HL-60 (cell line): ENCODE results near the gene CALML6.
"Not testable (repeated sequence)": the region's sequence is repeated elsewhere in the genome, so short reads cannot be mapped to it uniquely, and the experiment has no call there.

Experiments used
- DNase-seq, 2 experiments: peaks; one replicate each; pipeline ENCODE4 v3.0.0-alpha.2; 2010 to 2020; ENCODE audit warnings: low read depth in 1 of 2, low spot score in 1 of 2
- H3K27ac ChIP-seq: fragments of 250-450 bp; sonication (Bioruptor Pico); replicated peaks from 2 replicates; pipeline ENCODE4 v1.5.1; 2020; ENCODE audit warnings: mild to moderate bottlenecking, moderate library complexity
- H3K27me3 ChIP-seq: fragments of 250-450 bp; sonication (Bioruptor Pico); 2 replicates; pipeline ENCODE4 v1.5.1; 2021; ENCODE audit warnings: mild to moderate bottlenecking, moderate library complexity; ENCODE audit not compliant: insufficient read depth, poor library complexity, severe bottlenecking
- H3K4me3 ChIP-seq: replicated peaks from 2 replicates; pipeline ENCODE4 v1.5.1; 2011; ENCODE audit warnings: mild to moderate bottlenecking, control low read depth, low read length; ENCODE audit not compliant: insufficient read depth
- GABPA ChIP-seq: IDR thresholded peaks from 2 replicates; pipeline ENCODE4 v1.6.1; 2012; ENCODE audit warnings: low read depth
- POLR2AphosphoS5 ChIP-seq: IDR thresholded peaks from 2 replicates; pipeline ENCODE4 v1.6.1; 2012; ENCODE audit warnings: low read depth
- SPI1 ChIP-seq: IDR thresholded peaks from 2 replicates; pipeline ENCODE4 v1.6.1; 2012; ENCODE audit warnings: low read depth, mild to moderate bottlenecking, borderline replicate concordance
- TF ChIP-seq, protein P1 (sequence below): IDR thresholded peaks from one replicate; pipeline ENCODE4 v1.5.1; 2011; ENCODE audit warnings: low read length, control low read depth, inconsistent platforms; ENCODE audit not compliant: insufficient read depth
- TF ChIP-seq, protein P2 (sequence below): IDR thresholded peaks from 2 replicates; pipeline ENCODE4 v1.6.1; 2012; ENCODE audit warnings: low read depth; ENCODE audit not compliant: insufficient replicate concordance

CALML6 gene

DNA sequence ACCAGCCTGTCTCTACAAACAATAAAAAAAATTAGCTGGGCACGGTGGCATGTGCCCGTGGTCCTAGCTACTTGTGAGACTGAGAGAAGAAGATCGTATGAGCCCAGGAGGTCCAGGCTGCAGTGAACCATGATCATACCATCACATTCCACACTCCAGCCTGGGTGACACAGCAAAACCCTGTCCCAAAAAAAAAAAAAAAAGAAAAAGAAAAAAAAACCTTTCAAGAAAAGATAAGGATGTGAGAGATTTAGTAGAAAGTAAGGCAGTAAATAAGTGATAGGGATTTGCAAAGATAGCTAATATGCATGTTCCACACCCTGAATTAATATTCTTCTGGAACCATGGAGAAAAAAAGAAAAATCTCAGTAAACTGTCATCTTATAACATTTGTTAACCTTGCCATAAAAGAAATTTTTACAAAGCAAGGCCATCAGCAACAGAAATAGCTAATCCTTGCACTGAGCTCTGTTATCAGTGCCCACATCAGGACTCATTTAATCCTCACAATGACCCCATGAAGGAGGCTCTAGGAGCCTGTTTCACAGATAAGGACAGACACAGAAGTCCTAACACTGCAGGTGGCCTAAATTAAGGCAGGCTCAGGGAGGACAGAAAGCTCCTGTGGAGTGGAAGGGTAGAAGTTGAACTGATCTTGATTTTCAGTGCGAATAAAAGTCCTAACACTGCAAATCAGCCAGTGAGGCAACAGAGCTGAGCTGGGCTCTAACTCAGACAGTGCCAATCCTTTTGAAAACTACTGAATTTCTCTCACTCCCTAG is 31.8 kb upstream of the CALML6 start:
- no peak for DNase-seq
- no peaks in the 10 kb centered on the region for H3K27me3 ChIP-seq
- no peak overlapping the region for H3K4me3 ChIP-seq
- TF ChIP-seq GABPA (no peak), SPI1 (no peak), POLR2AphosphoS5 (no peak)
- TF ChIP-seq, protein P1, sequence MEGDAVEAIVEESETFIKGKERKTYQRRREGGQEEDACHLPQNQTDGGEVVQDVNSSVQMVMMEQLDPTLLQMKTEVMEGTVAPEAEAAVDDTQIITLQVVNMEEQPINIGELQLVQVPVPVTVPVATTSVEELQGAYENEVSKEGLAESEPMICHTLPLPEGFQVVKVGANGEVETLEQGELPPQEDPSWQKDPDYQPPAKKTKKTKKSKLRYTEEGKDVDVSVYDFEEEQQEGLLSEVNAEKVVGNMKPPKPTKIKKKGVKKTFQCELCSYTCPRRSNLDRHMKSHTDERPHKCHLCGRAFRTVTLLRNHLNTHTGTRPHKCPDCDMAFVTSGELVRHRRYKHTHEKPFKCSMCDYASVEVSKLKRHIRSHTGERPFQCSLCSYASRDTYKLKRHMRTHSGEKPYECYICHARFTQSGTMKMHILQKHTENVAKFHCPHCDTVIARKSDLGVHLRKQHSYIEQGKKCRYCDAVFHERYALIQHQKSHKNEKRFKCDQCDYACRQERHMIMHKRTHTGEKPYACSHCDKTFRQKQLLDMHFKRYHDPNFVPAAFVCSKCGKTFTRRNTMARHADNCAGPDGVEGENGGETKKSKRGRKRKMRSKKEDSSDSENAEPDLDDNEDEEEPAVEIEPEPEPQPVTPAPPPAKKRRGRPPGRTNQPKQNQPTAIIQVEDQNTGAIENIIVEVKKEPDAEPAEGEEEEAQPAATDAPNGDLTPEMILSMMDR, result no peak
- TF ChIP-seq, protein P2, sequence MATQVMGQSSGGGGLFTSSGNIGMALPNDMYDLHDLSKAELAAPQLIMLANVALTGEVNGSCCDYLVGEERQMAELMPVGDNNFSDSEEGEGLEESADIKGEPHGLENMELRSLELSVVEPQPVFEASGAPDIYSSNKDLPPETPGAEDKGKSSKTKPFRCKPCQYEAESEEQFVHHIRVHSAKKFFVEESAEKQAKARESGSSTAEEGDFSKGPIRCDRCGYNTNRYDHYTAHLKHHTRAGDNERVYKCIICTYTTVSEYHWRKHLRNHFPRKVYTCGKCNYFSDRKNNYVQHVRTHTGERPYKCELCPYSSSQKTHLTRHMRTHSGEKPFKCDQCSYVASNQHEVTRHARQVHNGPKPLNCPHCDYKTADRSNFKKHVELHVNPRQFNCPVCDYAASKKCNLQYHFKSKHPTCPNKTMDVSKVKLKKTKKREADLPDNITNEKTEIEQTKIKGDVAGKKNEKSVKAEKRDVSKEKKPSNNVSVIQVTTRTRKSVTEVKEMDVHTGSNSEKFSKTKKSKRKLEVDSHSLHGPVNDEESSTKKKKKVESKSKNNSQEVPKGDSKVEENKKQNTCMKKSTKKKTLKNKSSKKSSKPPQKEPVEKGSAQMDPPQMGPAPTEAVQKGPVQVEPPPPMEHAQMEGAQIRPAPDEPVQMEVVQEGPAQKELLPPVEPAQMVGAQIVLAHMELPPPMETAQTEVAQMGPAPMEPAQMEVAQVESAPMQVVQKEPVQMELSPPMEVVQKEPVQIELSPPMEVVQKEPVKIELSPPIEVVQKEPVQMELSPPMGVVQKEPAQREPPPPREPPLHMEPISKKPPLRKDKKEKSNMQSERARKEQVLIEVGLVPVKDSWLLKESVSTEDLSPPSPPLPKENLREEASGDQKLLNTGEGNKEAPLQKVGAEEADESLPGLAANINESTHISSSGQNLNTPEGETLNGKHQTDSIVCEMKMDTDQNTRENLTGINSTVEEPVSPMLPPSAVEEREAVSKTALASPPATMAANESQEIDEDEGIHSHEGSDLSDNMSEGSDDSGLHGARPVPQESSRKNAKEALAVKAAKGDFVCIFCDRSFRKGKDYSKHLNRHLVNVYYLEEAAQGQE, result no peak
- no peak overlapping the region for H3K27ac ChIP-seq

DNA sequence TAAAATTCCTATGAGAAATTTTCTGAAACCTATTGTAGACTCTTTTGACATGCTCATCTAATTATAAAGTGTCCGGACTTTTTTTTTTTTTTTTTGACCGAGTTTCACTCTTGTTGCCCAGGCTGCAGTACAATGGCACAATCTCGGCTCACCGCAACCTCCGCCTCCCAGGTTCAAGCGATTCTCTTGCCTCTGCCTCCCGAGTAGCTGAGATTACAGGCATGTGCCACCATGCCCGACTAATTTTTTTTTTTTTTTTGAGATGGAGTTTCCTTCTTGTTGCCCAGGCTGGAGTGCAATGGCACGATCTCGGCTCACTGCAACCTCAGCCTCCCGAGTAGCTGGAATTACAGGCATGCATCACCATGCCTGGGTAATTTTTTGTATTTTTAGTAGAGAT is 31.2 kb upstream of the CALML6 start:
- not testable (repeated sequence) for H3K27ac ChIP-seq, H3K4me3 ChIP-seq, H3K27me3 ChIP-seq, DNase-seq

DNA sequence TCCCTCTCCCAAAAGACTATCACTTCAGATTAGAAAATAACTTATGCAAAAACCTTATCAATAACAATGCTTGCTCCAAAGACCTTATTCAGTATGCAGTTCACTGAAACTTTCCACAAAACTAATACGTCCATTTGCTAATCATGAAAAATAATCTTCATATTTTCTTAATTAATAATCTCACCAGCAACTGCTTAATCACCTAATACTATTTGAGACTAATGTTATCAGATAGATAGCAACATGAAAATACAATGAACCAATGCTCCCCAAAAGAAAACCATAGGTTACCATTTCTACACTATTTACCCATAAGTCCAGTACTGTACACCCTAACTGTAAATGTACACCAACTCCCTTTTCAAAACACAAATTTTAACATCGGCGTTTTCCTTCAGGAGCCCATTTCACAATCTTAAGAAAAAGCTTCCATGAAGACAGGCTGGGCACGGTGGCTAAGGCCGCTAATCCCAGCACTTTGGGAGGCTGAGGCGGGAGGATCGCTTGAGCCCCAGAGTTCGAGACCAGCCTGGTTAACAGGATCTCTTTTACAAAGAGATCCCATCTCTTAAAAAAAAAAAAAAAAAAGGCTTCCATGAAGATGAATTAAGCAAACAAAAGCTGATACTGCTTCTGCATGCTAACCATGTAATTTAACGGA is 25.8 kb upstream of the CALML6 start:
- no peak for DNase-seq
- Histone ChIP-seq H3K4me3 (peak overlapping the region; percentile 73), H3K27ac (peak overlapping the region; percentile 80), H3K27me3 (no peaks in the 10 kb centered on the region)
- TF ChIP-seq GABPA (no peak), SPI1 (no peak), POLR2AphosphoS5 (no peak)
- TF ChIP-seq, protein P2, result no peak
- TF ChIP-seq, protein P1, result no peak

DNA sequence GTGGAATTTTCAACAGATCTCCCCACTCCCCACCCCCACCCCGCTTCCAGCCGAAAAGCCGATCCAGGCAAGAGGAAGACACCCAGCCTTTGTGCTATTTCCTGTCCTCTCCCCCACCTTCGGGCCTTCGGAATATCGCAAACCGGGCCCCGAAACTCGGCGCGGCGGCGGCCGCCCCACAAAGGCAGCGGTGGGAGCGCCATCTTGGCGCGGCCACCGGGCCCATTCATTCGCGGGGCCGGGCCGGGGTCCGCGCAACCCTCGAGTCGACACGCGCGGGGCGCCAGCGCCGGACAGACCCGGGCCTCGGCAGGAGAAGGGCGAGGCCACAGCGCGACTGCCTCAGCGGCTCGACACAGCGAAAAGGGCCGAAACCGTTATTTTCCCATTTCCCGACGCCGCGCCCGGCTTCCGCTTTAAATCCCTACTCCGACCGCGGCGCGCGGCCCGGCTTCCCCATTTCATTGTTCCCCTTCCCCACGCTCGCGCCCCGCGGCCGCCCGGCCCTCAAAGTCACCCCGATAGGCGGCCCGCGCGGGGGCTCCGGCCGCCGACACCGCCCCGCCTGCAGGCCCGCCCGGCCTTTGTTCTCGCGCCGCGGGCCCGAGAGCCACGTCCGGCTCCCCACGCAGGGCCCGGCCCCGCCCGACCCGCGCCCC is 25.1 kb upstream of the CALML6 start:
- no peaks in the 10 kb centered on the region for H3K27me3 ChIP-seq
- peak overlapping the region; percentile 80 for H3K27ac ChIP-seq
- DNase-seq, result peak in 1 of 2 experiments; percentile 85
- TF ChIP-seq GABPA (0 out of 2 replicates have a peak, but pooled peaks have one; percentile 18), SPI1 (peak; percentile 91), POLR2AphosphoS5 (peak; percentile 59; the same call in 1 of the 2 replicates)
- TF ChIP-seq, protein P1, result no peak
- peak overlapping the region; percentile 73 for H3K4me3 ChIP-seq
